Measurements from ENCODE around the gene PHYH. TPM values are rescaled to one million over a fixed set of nuclear protein-coding genes. Genes with fewer than 3 reads are reported as not detected.

Gene PHYH
- 10.2 TPM for polyA plus RNA-seq (2013, experiment 1 of 2)
- polyA plus RNA-seq (2013, experiment 2 of 2), result 11.0 TPM

GRCh38 chr10:13299437-13300287 lies at the start of gene PHYH:
TSS of gene PHYH (minus strand) at chr10:13300064. CDS start at chr10:13300042, 22 bp downstream.
- Histone ChIP-seq H3K4me2 (ENCODE audit: low read length) (peak within 1 kb of the TSS; percentile 41), H3K4me1 (ENCODE audit: control insufficient read depth, low read depth, low read length) (no peaks in the 10 kb centered on the region), H3K79me1 (ENCODE audit: low read length) (no peaks in the 10 kb centered on the region), H3K79me2 (ENCODE audit: control insufficient read depth, insufficient read depth, low read length) (no peaks in the 10 kb centered on the region), H2BK5ac (ENCODE audit: low read length) (no peak within 1 kb of the TSS), H3K23ac (ENCODE audit: low read length) (peak within 1 kb of the TSS; percentile 45), H3K4me3 (ENCODE audit: low read length) (peak within 1 kb of the TSS; percentile 2), H2BK15ac (replicated peaks; ENCODE audit: low read depth) (no peak within 1 kb of the TSS), H3K56ac (ENCODE audit: low read length) (peak within 1 kb of the TSS; percentile 78), H3K4ac (ENCODE audit: low read depth, low read length) (peak within 1 kb of the TSS; percentile 39), H4K8ac (ENCODE audit: low read depth, low read length) (no peak within 1 kb of the TSS), H4K5ac (ENCODE audit: low read length) (no peak within 1 kb of the TSS), H2AK5ac (ENCODE audit: low read length) (no peak within 1 kb of the TSS), H3K18ac (ENCODE audit: low read length) (peak within 1 kb of the TSS; percentile 78), H3K27me3 (ENCODE audit: insufficient read depth, low read length, poor library complexity) (no peaks in the 10 kb centered on the region), H2BK120ac (ENCODE audit: low read depth, low read length) (peak within 1 kb of the TSS; percentile 19), H3K36me3 (ENCODE audit: control insufficient read depth, insufficient read depth, low read length) (no peaks in the 10 kb centered on the region), H3K27ac (ENCODE audit: low read depth, low read length) (no peak within 1 kb of the TSS), H3K9ac (ENCODE audit: low read length) (peak within 1 kb of the TSS; percentile 79)
- DNase-seq, result peak; percentile 82
- no CpG with 5 or more reads among the region's 88 CpGs for WGBS (ENCODE audit: extremely low coverage, insufficient coverage, low lambda C conversion rate)

DNA sequence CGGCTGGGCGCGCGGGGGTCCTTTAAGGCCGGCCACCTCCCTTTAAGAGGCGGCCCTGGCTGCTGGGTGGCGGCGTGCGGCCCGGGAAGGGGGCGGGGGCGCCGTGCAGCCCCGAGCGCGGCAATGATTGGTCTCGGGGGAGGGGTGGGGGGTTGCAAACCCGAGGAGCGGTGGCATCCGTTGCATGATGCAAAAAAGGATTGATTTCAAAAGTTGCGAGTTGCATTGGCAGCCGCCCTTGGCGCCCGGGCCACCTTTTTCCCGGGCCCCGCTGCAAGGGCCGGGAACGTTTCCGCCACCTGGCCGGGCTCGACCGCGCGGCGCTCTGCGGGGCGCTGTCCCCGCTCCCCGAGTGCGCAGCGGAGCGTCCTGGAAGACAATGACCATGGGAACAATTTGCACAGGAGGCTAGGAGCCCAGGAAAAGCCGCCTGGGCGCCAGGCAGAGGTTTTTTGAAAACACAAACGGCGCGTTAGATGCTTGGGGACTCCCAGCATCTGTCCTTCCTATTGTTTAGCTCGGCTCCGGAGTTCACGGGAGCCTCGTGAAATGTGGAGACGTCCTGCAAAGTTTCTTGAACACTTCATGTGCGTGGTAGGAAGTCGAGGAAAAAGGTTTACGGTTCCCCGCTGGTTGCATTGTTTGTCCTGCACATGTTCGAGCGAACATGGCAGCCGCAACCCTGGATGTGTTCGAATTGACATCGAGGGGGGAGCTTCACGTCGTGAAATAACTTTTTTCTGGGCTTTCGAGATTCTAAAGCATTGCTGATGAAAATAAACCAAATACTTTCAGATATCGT lies 48.6 kb upstream of the PHYH start, which contains the start of gene SEPHS1:
Gene SEPHS1, minus strand, starts transcription at position 78 of the 802 bp plus-strand sequence. CDS start 3,343 bp downstream, outside the sequence.
- Histone ChIP-seq H2AK5ac (ENCODE audit: low read length) (peak within 1 kb of the TSS; percentile 43), H4K8ac (ENCODE audit: low read depth, low read length) (peak within 1 kb of the TSS; percentile 99), H3K27me3 (ENCODE audit: insufficient read depth, low read length, poor library complexity) (no peaks in the 10 kb centered on the region), H3K23ac (ENCODE audit: low read length) (no peak within 1 kb of the TSS), H3K4me2 (ENCODE audit: low read length) (peak within 1 kb of the TSS; percentile 99), H3K4me3 (ENCODE audit: low read length) (peak within 1 kb of the TSS; percentile 78), H4K5ac (ENCODE audit: low read length) (peak within 1 kb of the TSS; percentile 90), H2BK15ac (replicated peaks; ENCODE audit: low read depth) (no peak within 1 kb of the TSS), H3K56ac (ENCODE audit: low read length) (peak within 1 kb of the TSS; percentile 93), H3K4ac (ENCODE audit: low read depth, low read length) (peak within 1 kb of the TSS; percentile 100), H3K79me2 (ENCODE audit: control insufficient read depth, insufficient read depth, low read length) (peaks cover 34% of the 10 kb centered on the region), H3K9ac (ENCODE audit: low read length) (peak within 1 kb of the TSS; percentile 93), H3K4me1 (ENCODE audit: control insufficient read depth, low read depth, low read length) (peaks cover 7% of the 10 kb centered on the region), H3K18ac (ENCODE audit: low read length) (peak within 1 kb of the TSS; percentile 100), H3K79me1 (ENCODE audit: low read length) (peaks cover 3% of the 10 kb centered on the region), H2BK120ac (ENCODE audit: low read depth, low read length) (peak within 1 kb of the TSS; percentile 99), H3K36me3 (ENCODE audit: control insufficient read depth, insufficient read depth, low read length) (no peaks in the 10 kb centered on the region), H3K27ac (ENCODE audit: low read depth, low read length) (peak within 1 kb of the TSS; percentile 99), H2BK5ac (ENCODE audit: low read length) (peak within 1 kb of the TSS; percentile 81)
- peak; percentile 89 for DNase-seq
- WGBS (ENCODE audit: extremely low coverage, insufficient coverage, low lambda C conversion rate), result no CpG with 5 or more reads among the region's 65 CpGs

DNA sequence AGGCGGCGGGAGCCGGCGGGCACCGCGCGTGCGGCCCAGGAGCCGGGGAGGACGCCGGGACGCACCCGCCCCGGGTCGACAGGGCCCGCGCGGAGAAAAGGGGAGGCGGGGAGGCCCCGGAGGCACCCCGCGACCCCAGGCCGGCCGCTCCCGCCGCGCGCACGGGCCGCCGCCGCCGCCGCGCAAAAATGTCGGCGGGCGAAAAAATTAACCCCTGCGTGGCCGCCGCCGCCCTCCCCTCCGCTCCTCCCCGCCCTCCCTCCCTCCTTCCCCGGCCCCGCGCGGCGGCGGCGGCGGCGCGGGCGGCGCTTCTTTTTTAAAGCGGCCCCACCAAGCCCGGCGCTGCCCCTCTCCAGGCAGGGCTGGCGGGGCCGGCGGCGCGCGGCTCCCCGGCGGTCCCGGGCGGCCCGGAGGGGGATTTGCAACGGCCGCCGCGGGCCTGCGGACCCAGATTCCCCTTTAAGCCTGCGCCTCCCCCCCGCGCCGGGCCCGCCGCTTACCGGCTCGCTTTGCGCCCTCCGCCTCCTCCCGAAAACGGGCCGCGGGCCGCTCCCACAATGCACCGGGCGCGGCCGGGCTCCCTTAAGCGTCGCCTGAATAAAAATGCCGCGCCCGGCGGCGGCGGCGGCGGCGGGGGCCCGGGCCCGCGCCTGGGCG lies 47.8 kb upstream of the PHYH start:
- Histone ChIP-seq H2BK15ac (replicated peaks; ENCODE audit: low read depth) (no peak overlapping the region), H3K36me3 (ENCODE audit: control insufficient read depth, insufficient read depth, low read length) (no peaks in the 10 kb centered on the region), H3K27me3 (ENCODE audit: insufficient read depth, low read length, poor library complexity) (no peaks in the 10 kb centered on the region), H3K27ac (ENCODE audit: low read depth, low read length) (peak overlapping the region; percentile 99), H3K79me2 (ENCODE audit: control insufficient read depth, insufficient read depth, low read length) (peaks cover 42% of the 10 kb centered on the region), H3K23ac (ENCODE audit: low read length) (no peak overlapping the region), H2BK120ac (ENCODE audit: low read depth, low read length) (peak overlapping the region; percentile 99), H3K56ac (ENCODE audit: low read length) (peak overlapping the region; percentile 92), H3K18ac (ENCODE audit: low read length) (peak overlapping the region; percentile 100), H4K8ac (ENCODE audit: low read depth, low read length) (peak overlapping the region; percentile 99), H3K79me1 (ENCODE audit: low read length) (peaks cover 3% of the 10 kb centered on the region), H3K4ac (ENCODE audit: low read depth, low read length) (peak overlapping the region; percentile 100), H2AK5ac (ENCODE audit: low read length) (no peak overlapping the region), H3K9ac (ENCODE audit: low read length) (peak overlapping the region; percentile 76), H3K4me1 (ENCODE audit: control insufficient read depth, low read depth, low read length) (peaks cover 7% of the 10 kb centered on the region), H3K4me3 (ENCODE audit: low read length) (peak overlapping the region; percentile 76), H2BK5ac (ENCODE audit: low read length) (no peak overlapping the region), H3K4me2 (ENCODE audit: low read length) (no peak overlapping the region), H4K5ac (ENCODE audit: low read length) (no peak overlapping the region)
- DNase-seq, result peak; percentile 83
- WGBS (ENCODE audit: extremely low coverage, insufficient coverage, low lambda C conversion rate), result no CpG with 5 or more reads among the region's 109 CpGs

- Histone ChIP-seq H3K4me3 (ENCODE audit: low read length) (peak overlapping the region; percentile 76), H2BK15ac (replicated peaks; ENCODE audit: low read depth) (no peak overlapping the region), H2BK5ac (ENCODE audit: low read length) (peak overlapping the region; percentile 46), H3K27ac (ENCODE audit: low read depth, low read length) (peak overlapping the region; percentile 99), H3K4me1 (ENCODE audit: control insufficient read depth, low read depth, low read length) (peaks cover 7% of the 10 kb centered on the region), H3K4me2 (ENCODE audit: low read length) (peak overlapping the region; percentile 57), H4K8ac (ENCODE audit: low read depth, low read length) (peak overlapping the region; percentile 99), H3K56ac (ENCODE audit: low read length) (peak overlapping the region; percentile 92), H3K36me3 (ENCODE audit: control insufficient read depth, insufficient read depth, low read length) (no peaks in the 10 kb centered on the region), H3K27me3 (ENCODE audit: insufficient read depth, low read length, poor library complexity) (no peaks in the 10 kb centered on the region), H3K9ac (ENCODE audit: low read length) (peak overlapping the region; percentile 76), H2AK5ac (ENCODE audit: low read length) (no peak overlapping the region), H2BK120ac (ENCODE audit: low read depth, low read length) (peak overlapping the region; percentile 99), H3K4ac (ENCODE audit: low read depth, low read length) (peak overlapping the region; percentile 100), H3K18ac (ENCODE audit: low read length) (peak overlapping the region; percentile 100), H3K79me2 (ENCODE audit: control insufficient read depth, insufficient read depth, low read length) (peaks cover 48% of the 10 kb centered on the region), H3K23ac (ENCODE audit: low read length) (no peak overlapping the region), H4K5ac (ENCODE audit: low read length) (peak overlapping the region; percentile 54), H3K79me1 (ENCODE audit: low read length) (peaks cover 3% of the 10 kb centered on the region)
- WGBS (ENCODE audit: extremely low coverage, insufficient coverage, low lambda C conversion rate), result no CpG with 5 or more reads among the region's 47 CpGs
- DNase-seq, result peak; percentile 30
Observed at GRCh38 chr10:13347043-13347499, 47.2 kb upstream of the PHYH start.

All from mesendoderm (in vitro differentiated cells).